ENCODE results near the gene NT5C3A.

- TF ChIP-seq, protein P1, sequence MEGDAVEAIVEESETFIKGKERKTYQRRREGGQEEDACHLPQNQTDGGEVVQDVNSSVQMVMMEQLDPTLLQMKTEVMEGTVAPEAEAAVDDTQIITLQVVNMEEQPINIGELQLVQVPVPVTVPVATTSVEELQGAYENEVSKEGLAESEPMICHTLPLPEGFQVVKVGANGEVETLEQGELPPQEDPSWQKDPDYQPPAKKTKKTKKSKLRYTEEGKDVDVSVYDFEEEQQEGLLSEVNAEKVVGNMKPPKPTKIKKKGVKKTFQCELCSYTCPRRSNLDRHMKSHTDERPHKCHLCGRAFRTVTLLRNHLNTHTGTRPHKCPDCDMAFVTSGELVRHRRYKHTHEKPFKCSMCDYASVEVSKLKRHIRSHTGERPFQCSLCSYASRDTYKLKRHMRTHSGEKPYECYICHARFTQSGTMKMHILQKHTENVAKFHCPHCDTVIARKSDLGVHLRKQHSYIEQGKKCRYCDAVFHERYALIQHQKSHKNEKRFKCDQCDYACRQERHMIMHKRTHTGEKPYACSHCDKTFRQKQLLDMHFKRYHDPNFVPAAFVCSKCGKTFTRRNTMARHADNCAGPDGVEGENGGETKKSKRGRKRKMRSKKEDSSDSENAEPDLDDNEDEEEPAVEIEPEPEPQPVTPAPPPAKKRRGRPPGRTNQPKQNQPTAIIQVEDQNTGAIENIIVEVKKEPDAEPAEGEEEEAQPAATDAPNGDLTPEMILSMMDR (IDR thresholded peaks at IDR 0.05) = peak; percentile 48 to 76 (median 68)
- TF ChIP-seq POLR2A (IDR thresholded peaks at IDR 0.05) = no peak
Observed at GRCh38 chr7:33050535-33051318, 11.8 kb downstream of the NT5C3A start.
